Ectodermal cell (in vitro differentiated cells): ENCODE measurements around the gene DBNL.
A peak's percentile ranks its signal among the peaks of the same experiment; 100 is the strongest.
"Not testable (repeated sequence)": the region's sequence is repeated elsewhere in the genome, so short reads cannot be mapped to it uniquely, and the experiment has no call there.

Experiments used
- H3K27ac ChIP-seq: 2 replicates; pipeline ENCODE4 v1.7.0; 2013; ENCODE audit warnings: mild to moderate bottlenecking, low read depth, low read length; ENCODE audit not compliant: insufficient read depth, poor library complexity, severe bottlenecking
- H3K27me3 ChIP-seq: 2 replicates; pipeline ENCODE4 v1.7.0; 2013; ENCODE audit warnings: mild to moderate bottlenecking, low read length; ENCODE audit not compliant: insufficient read depth, control insufficient read depth, poor library complexity, severe bottlenecking
- H3K36me3 ChIP-seq: one replicate; pipeline ENCODE4 v1.7.0; 2013; ENCODE audit warnings: low read length; ENCODE audit not compliant: control insufficient read depth, insufficient read depth
- H3K4me1 ChIP-seq: one replicate; pipeline ENCODE4 v1.7.0; 2013; ENCODE audit warnings: low read length; ENCODE audit not compliant: control insufficient read depth, insufficient read depth
- H3K4me3 ChIP-seq: 2 replicates; pipeline ENCODE4 v1.7.0; 2013; ENCODE audit warnings: low read depth, low read length, control low read depth; ENCODE audit not compliant: insufficient read depth
- H3K9me3 ChIP-seq: 2 replicates; pipeline ENCODE4 v1.7.0; 2013; ENCODE audit warnings: mild to moderate bottlenecking, low read length, moderate library complexity; ENCODE audit not compliant: control insufficient read depth
- WGBS, 2 experiments: methylation state at CpG; one replicate each; pipeline ENCODE4 v1.1.7; 2013; ENCODE audit warnings: missing lambda C conversion rate in 2 of 2; 5-methylcytosine and 5-hydroxymethylcytosine counted together

DBNL gene

GRCh38 chr7:44030029-44030428, 14.5 kb upstream of the DBNL start:
- not testable (repeated sequence) for H3K27me3 ChIP-seq, H3K4me3 ChIP-seq
- WGBS, 2 experiments, result no CpG with 5 or more reads among the region's 5 CpGs

GRCh38 chr7:44031319-44031718, 13.2 kb upstream of the DBNL start:
- 89% methylated on average over 12 of the region's 13 CpGs for WGBS, 2 experiments
- not testable (repeated sequence) for H3K36me3 ChIP-seq, H3K27me3 ChIP-seq, H3K27ac ChIP-seq, H3K9me3 ChIP-seq, H3K4me1 ChIP-seq, H3K4me3 ChIP-seq

More at GRCh38 chr7:44030029-44030428, 14.5 kb upstream of the DBNL start:
- H3K27ac ChIP-seq, H3K4me1 ChIP-seq, H3K36me3 ChIP-seq, H3K9me3 ChIP-seq: not testable (repeated sequence)

- 91 to 94% methylated on average over 5 of the region's 6 CpGs for WGBS, 2 experiments
- H3K27me3 ChIP-seq, H3K4me3 ChIP-seq, H3K4me1 ChIP-seq, H3K9me3 ChIP-seq, H3K36me3 ChIP-seq, H3K27ac ChIP-seq: not testable (repeated sequence)
These were observed 12.5 kb upstream of the DBNL start for GRCh38 chr7:44032031-44032430.

GRCh38 chr7:44033971-44034844, 10.3 kb upstream of the DBNL start:
- H3K9me3 ChIP-seq, H3K27me3 ChIP-seq, H3K36me3 ChIP-seq, H3K27ac ChIP-seq, H3K4me1 ChIP-seq, H3K4me3 ChIP-seq: not testable (repeated sequence)
- WGBS, 2 experiments, result 83 to 85% methylated on average over 12 to 14 of the region's 18 CpGs

GRCh38 chr7:44036364-44036763, 8.1 kb upstream of the DBNL start:
- not testable (repeated sequence) for H3K36me3 ChIP-seq, H3K9me3 ChIP-seq, H3K27ac ChIP-seq, H3K4me1 ChIP-seq, H3K4me3 ChIP-seq
- peaks cover 16% of the 10 kb centered on the region for H3K27me3 ChIP-seq
- 53 to 72% methylated on average over 8 of the region's 10 CpGs for WGBS, 2 experiments

- H3K36me3 ChIP-seq, H3K4me3 ChIP-seq, H3K27ac ChIP-seq, H3K4me1 ChIP-seq, H3K9me3 ChIP-seq: not testable (repeated sequence)
- 83 to 84% methylated on average over 1 of the region's 2 CpGs for WGBS, 2 experiments
- peaks cover 29% of the 10 kb centered on the region for H3K27me3 ChIP-seq
These were observed 6.6 kb upstream of the DBNL start for GRCh38 chr7:44037951-44038350.

- WGBS, 2 experiments, result 67 to 80% methylated on average over 1 of the region's 12 CpGs
- not testable (repeated sequence) for H3K9me3 ChIP-seq
These were observed 5.9 kb upstream of the DBNL start for GRCh38 chr7:44038553-44038952.

GRCh38 chr7:44038961-44039558, 5.4 kb upstream of the DBNL start:
- H3K9me3 ChIP-seq, H3K36me3 ChIP-seq, H3K27ac ChIP-seq, H3K4me1 ChIP-seq, H3K4me3 ChIP-seq: not testable (repeated sequence)
- peaks cover 29% of the 10 kb centered on the region for H3K27me3 ChIP-seq
- 2 to 6% methylated on average over 11 to 12 of the region's 26 CpGs for WGBS, 2 experiments

More at GRCh38 chr7:44038553-44038952, 5.9 kb upstream of the DBNL start:
- H3K27me3 ChIP-seq, result peaks cover 29% of the 10 kb centered on the region
- H3K4me1 ChIP-seq, H3K4me3 ChIP-seq, H3K36me3 ChIP-seq, H3K27ac ChIP-seq: not testable (repeated sequence)

- not testable (repeated sequence) for H3K36me3 ChIP-seq
- peak overlapping the region; percentile 18 for H3K4me3 ChIP-seq
These were observed 4.6 kb upstream of the DBNL start for GRCh38 chr7:44039800-44040492.

GRCh38 chr7:44040493-44040891, 4.0 kb upstream of the DBNL start:
- Histone ChIP-seq H3K4me3 (peak overlapping the region; percentile 18), H3K27me3 (peaks cover 29% of the 10 kb centered on the region)
- H3K36me3 ChIP-seq, H3K27ac ChIP-seq, H3K4me1 ChIP-seq, H3K9me3 ChIP-seq: not testable (repeated sequence)
- WGBS, 2 experiments, result 3% methylated on average over 46 of the region's 46 CpGs

More at GRCh38 chr7:44039800-44040492, 4.6 kb upstream of the DBNL start:
- not testable (repeated sequence) for H3K4me1 ChIP-seq, H3K9me3 ChIP-seq, H3K27ac ChIP-seq
- H3K27me3 ChIP-seq, result peaks cover 29% of the 10 kb centered on the region
- 22 to 26% methylated on average over 11 to 16 of the region's 40 CpGs for WGBS, 2 experiments
